HEK293 (cell line): ENCODE results near the gene TMIGD2.
"Not testable (repeated sequence)": the region's sequence is repeated elsewhere in the genome, so short reads cannot be mapped to it uniquely, and the experiment has no call there.

Experiments used
- CTCF ChIA-PET: fragments of 350-600 bp; formaldehyde crosslinking; extraction: SDS; loops from one replicate; lab custom pipeline; 2021; ENCODE audit warnings: antibody characterized with exemption; lab: Yijun Ruan, JAX
- POLR2A ChIA-PET: fragments of 300-600 bp; formaldehyde crosslinking; extraction: SDS; loops from one replicate; lab custom pipeline; 2020; ENCODE audit warnings: antibody characterized with exemption, inconsistent platforms; lab: Yijun Ruan, JAX
- H3K27ac ChIP-seq: fragments of 200-500 bp; sonication (Bioruptor generic); 2 replicates; pipeline ENCODE4 v1.5.1; 2014; ENCODE audit warnings: low read depth, low read length, control low read depth, inconsistent platforms; ENCODE audit errors: extremely low read depth
- H3K36me3 ChIP-seq, 2 experiments: fragments of 200-500 bp in 1 of 2; sonication (Bioruptor generic) in 1 of 2; 1 replicate in 1 of 2; 2 replicates in 1 of 2; pipeline ENCODE4 v1.5.1; 2014 to 2017; ENCODE audit warnings: inconsistent platforms in 2 of 2, low read length in 2 of 2; ENCODE audit not compliant: control insufficient read depth in 2 of 2, insufficient read depth in 1 of 2
- H3K4me1 ChIP-seq: fragments of 200-500 bp; sonication (Bioruptor generic); 2 replicates; pipeline ENCODE4 v1.5.1; 2014; ENCODE audit warnings: mild to moderate bottlenecking, low read length, inconsistent platforms; ENCODE audit not compliant: control insufficient read depth, insufficient read depth
- H3K4me3 ChIP-seq: 2 replicates; pipeline ENCODE4 v1.5.1; 2011; ENCODE audit warnings: low read depth, mild to moderate bottlenecking, control low read depth, low read length, moderate library complexity
- H3K9me3 ChIP-seq: fragments of 200-500 bp; sonication (Bioruptor generic); 2 replicates; pipeline ENCODE4 v1.5.1; 2014; ENCODE audit warnings: low read depth, low read length, inconsistent platforms; ENCODE audit not compliant: control insufficient read depth, insufficient read depth
- GLIS1 ChIP-seq: fragments of 450-650 bp; formaldehyde crosslinking; IDR thresholded peaks from 2 replicates; pipeline ENCODE4 v1.5.1; 2016; ENCODE audit warnings: missing biosample characterization, missing genetic modification characterization
- KLF17 ChIP-seq: fragments of 450-650 bp; formaldehyde crosslinking; IDR thresholded peaks from 2 replicates; pipeline ENCODE4 v1.5.1; 2016; ENCODE audit warnings: missing biosample characterization, missing genetic modification characterization
- ZBTB26 ChIP-seq: fragments of 450-650 bp; formaldehyde crosslinking; optimal IDR thresholded peaks from 2 replicates; pipeline ENCODE3; 2016; ENCODE audit warnings: missing biosample characterization, mild to moderate bottlenecking, missing genetic modification characterization
- ZNF114 ChIP-seq: fragments of 450-650 bp; formaldehyde crosslinking; IDR thresholded peaks from 2 replicates; pipeline ENCODE4 v1.5.0; 2017; ENCODE audit warnings: missing biosample characterization, missing genetic modification characterization
- ZNF416 ChIP-seq: fragments of 450-650 bp; formaldehyde crosslinking; IDR thresholded peaks from 2 replicates; pipeline ENCODE4 v1.5.1; 2016; ENCODE audit warnings: missing biosample characterization, missing genetic modification characterization
- ZNF626 ChIP-seq: fragments of 450-650 bp; sonication (Bioruptor Pico); formaldehyde crosslinking; IDR thresholded peaks from 2 replicates; pipeline ENCODE4 v1.5.1; 2018; ENCODE audit warnings: missing biosample characterization, missing genetic modification characterization, inconsistent platforms

TMIGD2 gene

GRCh38 chr19:4246767-4247593 is 55.2 kb downstream of the TMIGD2 start, which contains the start of gene YJU2 (continued):
- TF ChIP-seq ZNF626 (tag by site-specific recombination) (no peak), ZBTB26 (tag by site-specific recombination) (no peak), ZNF416 (tag by site-specific recombination) (no peak), KLF17 (tag by site-specific recombination) (peak; percentile 95), GLIS1 (tag by site-specific recombination) (no peak), ZNF114 (tag by site-specific recombination) (no peak)

GRCh38 chr19:4245938-4246337 is 56.3 kb downstream of the TMIGD2 start:
- H3K4me1 ChIP-seq, H3K4me3 ChIP-seq, POLR2A ChIA-PET, H3K27ac ChIP-seq, CTCF ChIA-PET, H3K9me3 ChIP-seq: not testable (repeated sequence)
- H3K36me3 ChIP-seq: peaks cover 0 to 22% of the 10 kb centered on the region in 2 experiments; a peak in 2 of 3 replicates
